ENCODE data around the gene ST3GAL6.

- TF ChIP-seq, protein P1, sequence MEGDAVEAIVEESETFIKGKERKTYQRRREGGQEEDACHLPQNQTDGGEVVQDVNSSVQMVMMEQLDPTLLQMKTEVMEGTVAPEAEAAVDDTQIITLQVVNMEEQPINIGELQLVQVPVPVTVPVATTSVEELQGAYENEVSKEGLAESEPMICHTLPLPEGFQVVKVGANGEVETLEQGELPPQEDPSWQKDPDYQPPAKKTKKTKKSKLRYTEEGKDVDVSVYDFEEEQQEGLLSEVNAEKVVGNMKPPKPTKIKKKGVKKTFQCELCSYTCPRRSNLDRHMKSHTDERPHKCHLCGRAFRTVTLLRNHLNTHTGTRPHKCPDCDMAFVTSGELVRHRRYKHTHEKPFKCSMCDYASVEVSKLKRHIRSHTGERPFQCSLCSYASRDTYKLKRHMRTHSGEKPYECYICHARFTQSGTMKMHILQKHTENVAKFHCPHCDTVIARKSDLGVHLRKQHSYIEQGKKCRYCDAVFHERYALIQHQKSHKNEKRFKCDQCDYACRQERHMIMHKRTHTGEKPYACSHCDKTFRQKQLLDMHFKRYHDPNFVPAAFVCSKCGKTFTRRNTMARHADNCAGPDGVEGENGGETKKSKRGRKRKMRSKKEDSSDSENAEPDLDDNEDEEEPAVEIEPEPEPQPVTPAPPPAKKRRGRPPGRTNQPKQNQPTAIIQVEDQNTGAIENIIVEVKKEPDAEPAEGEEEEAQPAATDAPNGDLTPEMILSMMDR (IDR thresholded peaks at IDR 0.05) = no peak
- no peak for TF ChIP-seq POLR2A (IDR thresholded peaks at IDR 0.05)
Measured at GRCh38 chr3:98733812-98734281, 29.3 kb upstream of the ST3GAL6 start.

Data from Peyer's patch (tissue), 4 donors.